HG02943 (cell line): ENCODE measurements around the gene GCLC.
"Not testable (repeated sequence)": the region's sequence is repeated elsewhere in the genome, so short reads cannot be mapped to it uniquely, and the experiment has no call there.

Source experiments
- ATAC-seq: cut with Tn5 transposase; IDR thresholded peaks from one replicate; pipeline ENCODE4 v1.9.1; 2021; ENCODE audit warnings: mild to moderate bottlenecking, low read depth, moderate library complexity; ENCODE audit not compliant: unreplicated experiment

The GCLC gene

GRCh38 chr6:53495506-53496499 is 49.1 kb downstream of the GCLC start:
- no peak for ATAC-seq

GRCh38 chr6:53494076-53494475 is 50.8 kb downstream of the GCLC start:
- ATAC-seq = no peak

GRCh38 chr6:53493635-53494025 is 51.3 kb downstream of the GCLC start:
- no peak for ATAC-seq

- no peak for ATAC-seq
Measured at GRCh38 chr6:53492860-53493634, 51.9 kb downstream of the GCLC start.

- ATAC-seq = no peak
Measured at GRCh38 chr6:53487080-53487479, 57.8 kb downstream of the GCLC start.

GRCh38 chr6:53486679-53487078 is 58.2 kb downstream of the GCLC start:
- ATAC-seq = no peak

GRCh38 chr6:53484476-53485280 is 60.2 kb downstream of the GCLC start:
- no peak for ATAC-seq

GRCh38 chr6:53483423-53484353 is 61.2 kb downstream of the GCLC start:
- no peak for ATAC-seq

- no peak for ATAC-seq
Measured at GRCh38 chr6:53481323-53481722, 63.6 kb downstream of the GCLC start.

GRCh38 chr6:53480774-53481173 is 64.1 kb downstream of the GCLC start:
- not testable (repeated sequence) for ATAC-seq

- no peak for ATAC-seq
Measured at GRCh38 chr6:53479871-53480270, 65.0 kb downstream of the GCLC start.

GRCh38 chr6:53476964-53477363 is 67.9 kb downstream of the GCLC start:
- no peak for ATAC-seq

GRCh38 chr6:53474010-53474409 is 70.9 kb downstream of the GCLC start:
- ATAC-seq = no peak

GRCh38 chr6:53469163-53469562 is 75.7 kb downstream of the GCLC start:
- ATAC-seq = no peak

- no peak for ATAC-seq
Measured at GRCh38 chr6:53466257-53466656, 78.6 kb downstream of the GCLC start.

- no peak for ATAC-seq
Measured at GRCh38 chr6:53465732-53466131, 79.2 kb downstream of the GCLC start.

- no peak for ATAC-seq
Measured at GRCh38 chr6:53464927-53465460, 79.9 kb downstream of the GCLC start.

- no peak for ATAC-seq
Measured at GRCh38 chr6:53464483-53464882, 80.4 kb downstream of the GCLC start.

GRCh38 chr6:53461696-53462095 is 83.2 kb downstream of the GCLC start:
- no peak for ATAC-seq
